ENCODE data around the gene ZNF879. TPM values are rescaled to one million over a fixed set of nuclear protein-coding genes. Genes with fewer than 3 reads are reported as not detected.
A peak's percentile ranks its signal among the peaks of the same experiment; 100 is the strongest.

The ZNF879 gene
- total RNA-seq, 3 donors from 2014 or later (not counting 1 experiment from before 2014, with no cell fraction given): 4.2 to 7.6 (median 5.1) TPM

- Mint-ChIP-seq H3K9me3 (peaks cover 2 to 5% of the 10 kb centered on the region in 2 donors), H3K4me1 (no peaks in the 10 kb centered on the region), H3K36me3 (no peaks in the 10 kb centered on the region), H3K4me3 (no peak overlapping the region), H3K27ac (no peak overlapping the region), H3K27me3 (ENCODE audit: low read depth in 2 of 2) (no peaks in the 10 kb centered on the region)
- Histone ChIP-seq H3K27me3 (ENCODE audit: control insufficient read depth, insufficient read depth, low read length) (no peaks in the 10 kb centered on the region), H3K9me3 (ENCODE audit: control insufficient read depth, insufficient read depth, low read length) (peaks cover 20% of the 10 kb centered on the region), H3K4me3 (ENCODE audit: low read length) (no peak overlapping the region), H3K27ac (ENCODE audit: low read length) (no peak overlapping the region), H3K36me3 (ENCODE audit: control insufficient read depth, insufficient read depth, low read length) (no peaks in the 10 kb centered on the region), H3K4me1 (ENCODE audit: control insufficient read depth, insufficient read depth, low read length) (no peaks in the 10 kb centered on the region)
- WGBS (ENCODE audit: insufficient coverage): 86% methylated on average over 10 of the region's 10 CpGs
- ATAC-seq: no peak
- intact Hi-C loops (cut with micrococcal nuclease): no loop called here
- TF ChIP-seq CTCF (IDR thresholded peaks at IDR 0.05): no peak
- DNase-seq: no peak
Measured at GRCh38 chr5:178983728-178984127, 39.9 kb upstream of the ZNF879 start.

GRCh38 chr5:178984145-178985072 is 39.2 kb upstream of the ZNF879 start:
- no peak for TF ChIP-seq CTCF (IDR thresholded peaks at IDR 0.05)
- WGBS (ENCODE audit: insufficient coverage): 94% methylated on average over 37 of the region's 37 CpGs
- H3K4me1 Mint-ChIP-seq: no peaks in the 10 kb centered on the region
- no peaks in the 10 kb centered on the region for H3K36me3 ChIP-seq (ENCODE audit: control insufficient read depth, insufficient read depth, low read length)
- no peaks in the 10 kb centered on the region for H3K36me3 Mint-ChIP-seq
- intact Hi-C loops (cut with micrococcal nuclease): no loop called here
- H3K27ac ChIP-seq (ENCODE audit: low read length): no peak overlapping the region
- ATAC-seq: no peak
- H3K27me3 Mint-ChIP-seq (ENCODE audit: low read depth in 2 of 2): no peaks in the 10 kb centered on the region
- no peak overlapping the region for H3K4me3 Mint-ChIP-seq
- H3K9me3 Mint-ChIP-seq: peaks cover 2 to 5% of the 10 kb centered on the region in 2 donors
- H3K27me3 ChIP-seq (ENCODE audit: control insufficient read depth, insufficient read depth, low read length): no peaks in the 10 kb centered on the region
- DNase-seq: no peak
- peaks cover 17% of the 10 kb centered on the region for H3K9me3 ChIP-seq (ENCODE audit: control insufficient read depth, insufficient read depth, low read length)
- H3K4me3 ChIP-seq (ENCODE audit: low read length): no peak overlapping the region
- H3K27ac Mint-ChIP-seq: no peak overlapping the region
- no peaks in the 10 kb centered on the region for H3K4me1 ChIP-seq (ENCODE audit: control insufficient read depth, insufficient read depth, low read length)

- no peak for TF ChIP-seq CTCF (IDR thresholded peaks at IDR 0.05)
- ATAC-seq: peak in 1 of 3 donors; percentile 12
- WGBS (ENCODE audit: insufficient coverage): 96% methylated on average over 43 of the region's 43 CpGs
- H3K9me3 ChIP-seq (ENCODE audit: control insufficient read depth, insufficient read depth, low read length): peaks cover 20% of the 10 kb centered on the region
- no peaks in the 10 kb centered on the region for H3K27me3 Mint-ChIP-seq (ENCODE audit: low read depth in 2 of 2)
- no peak overlapping the region for H3K27ac ChIP-seq (ENCODE audit: low read length)
- H3K27ac Mint-ChIP-seq: no peak overlapping the region
- H3K4me1 ChIP-seq (ENCODE audit: control insufficient read depth, insufficient read depth, low read length): no peaks in the 10 kb centered on the region
- H3K4me1 Mint-ChIP-seq: no peaks in the 10 kb centered on the region
- H3K36me3 Mint-ChIP-seq: no peaks in the 10 kb centered on the region
- H3K36me3 ChIP-seq (ENCODE audit: control insufficient read depth, insufficient read depth, low read length): no peaks in the 10 kb centered on the region
- H3K4me3 Mint-ChIP-seq: no peak overlapping the region
- no peaks in the 10 kb centered on the region for H3K27me3 ChIP-seq (ENCODE audit: control insufficient read depth, insufficient read depth, low read length)
- H3K9me3 Mint-ChIP-seq: peaks cover 2 to 5% of the 10 kb centered on the region in 2 donors
- intact Hi-C loops (cut with micrococcal nuclease): no loop called here
- DNase-seq: no peak
- no peak overlapping the region for H3K4me3 ChIP-seq (ENCODE audit: low read length)
Measured at GRCh38 chr5:178986326-178986960, 37.2 kb upstream of the ZNF879 start.
